Mononuclear cell (primary cell): ENCODE data around the gene LYZL6. TPM values are rescaled to one million over a fixed set of nuclear protein-coding genes. Genes with fewer than 3 reads are reported as not detected.

Experiments used
- H3K27me3 ChIP-seq: 2 replicates; pipeline ENCODE4 v1.6.0; 2011; ENCODE audit warnings: low read length, control low read depth; ENCODE audit not compliant: insufficient read depth
- H3K4me1 ChIP-seq: 2 replicates; pipeline ENCODE4 v1.5.1; 2011; ENCODE audit warnings: mild to moderate bottlenecking, low read length, control low read depth; ENCODE audit not compliant: insufficient read depth
- H3K4me3 ChIP-seq: 2 replicates; pipeline ENCODE4 v1.5.1; 2011; ENCODE audit warnings: mild to moderate bottlenecking, low read length, moderate library complexity
- H3K9me3 ChIP-seq: 2 replicates; pipeline ENCODE4 v1.5.1; 2011; ENCODE audit warnings: low read depth, mild to moderate bottlenecking, control low read depth, low read length
- total RNA-seq: library from RNA; depleted of rRNA; stranded (reverse); fragments of >200 nt; gene quantifications from one replicate; pipeline ENCODE4 v1.2.3, GENCODE V29; 2012

Gene LYZL6
- total RNA-seq, 1 donor: not detected

DNA sequence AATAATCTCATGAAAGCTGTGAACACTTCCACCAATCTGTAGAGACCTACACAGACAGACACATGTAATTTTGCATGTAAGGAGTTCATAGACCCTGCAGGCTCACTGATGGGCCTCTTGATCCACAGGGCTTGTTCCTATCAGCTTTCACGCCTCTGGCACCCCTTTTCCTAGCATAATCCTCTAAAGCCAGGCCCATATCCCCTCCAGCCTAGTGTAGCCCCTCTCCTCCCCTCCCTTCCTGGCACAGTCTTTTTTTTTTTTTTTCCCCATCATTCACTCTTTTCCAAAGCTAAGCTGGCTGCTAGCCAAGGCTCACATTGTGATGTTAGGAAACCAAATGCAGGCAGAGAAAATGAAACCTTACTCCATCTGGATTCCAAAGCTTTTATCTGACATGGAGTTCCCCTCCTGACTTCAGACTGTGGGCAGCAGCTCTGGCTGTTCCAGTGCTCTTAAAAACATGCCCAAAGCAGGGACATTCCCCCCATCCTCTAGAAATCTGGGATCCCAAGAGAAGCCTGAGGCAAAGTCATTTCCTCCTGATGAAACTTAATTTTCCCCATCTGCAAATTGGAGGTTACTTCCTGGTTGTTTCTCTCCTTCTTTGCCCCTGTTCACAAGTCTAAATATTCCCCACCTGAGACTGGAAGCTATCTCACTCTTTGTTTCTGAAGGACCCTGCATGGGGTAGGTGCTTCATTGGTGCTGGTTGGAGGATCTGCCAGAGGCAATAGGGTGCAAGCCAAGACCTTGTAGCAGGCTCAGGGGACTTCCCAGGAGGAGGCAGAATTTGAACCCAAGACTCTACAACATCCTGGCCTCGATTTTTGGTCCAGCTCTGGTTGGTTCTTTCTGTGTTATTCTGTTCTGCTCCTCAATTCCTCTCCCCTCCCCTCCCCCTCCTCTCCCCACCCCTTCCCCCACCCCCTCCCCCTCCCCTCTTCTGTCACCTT lies 53.4 kb downstream of the LYZL6 start:
- H3K9me3 ChIP-seq: no peaks in the 10 kb centered on the region
- no peaks in the 10 kb centered on the region for H3K27me3 ChIP-seq
- H3K4me1 ChIP-seq: peaks cover 43% of the 10 kb centered on the region
- no peak overlapping the region for H3K4me3 ChIP-seq

DNA sequence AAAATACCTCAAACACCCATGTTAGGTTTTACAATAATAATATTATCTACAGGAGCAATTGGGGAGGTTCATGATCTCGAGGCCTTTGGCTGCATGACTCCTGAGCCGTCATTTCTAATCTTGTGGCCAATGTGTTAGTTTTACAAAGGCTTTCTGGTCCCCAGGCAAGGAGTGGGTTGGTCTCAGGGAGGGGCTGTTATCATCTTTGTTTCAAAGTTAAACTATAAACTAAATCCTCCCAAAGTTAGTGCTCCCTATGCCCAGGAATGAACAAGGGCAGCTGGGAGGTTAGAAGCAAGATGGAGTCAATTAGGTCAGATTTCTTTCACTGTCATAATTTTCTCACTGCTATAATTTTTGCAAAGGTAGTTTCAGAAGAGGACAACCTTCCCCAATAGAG lies 54.3 kb downstream of the LYZL6 start:
- no peak overlapping the region for H3K4me3 ChIP-seq
- no peaks in the 10 kb centered on the region for H3K9me3 ChIP-seq
- H3K4me1 ChIP-seq: peaks cover 41% of the 10 kb centered on the region
- H3K27me3 ChIP-seq: no peaks in the 10 kb centered on the region

Other genes with a start within 250 kb of the LYZL6 start
- gene RASL10B, start 212.1 kb downstream of the LYZL6 start, total RNA-seq: 0.10 TPM
- gene GAS2L2, start 190.5 kb downstream of the LYZL6 start, total RNA-seq: under 0.01 TPM
- not detected for gene C17orf50, start 182.8 kb downstream of the LYZL6 start, total RNA-seq
- 8.1 TPM for gene MMP28, start 148.1 kb downstream of the LYZL6 start, total RNA-seq
- gene TAF15, start 134.2 kb downstream of the LYZL6 start, total RNA-seq: 72.4 TPM
- gene HEATR9, start 74.8 kb downstream of the LYZL6 start, total RNA-seq: 0.63 TPM
- 139 TPM for gene CCL5, start 63.4 kb downstream of the LYZL6 start, total RNA-seq
- not detected for gene RDM1, start 12.9 kb downstream of the LYZL6 start, total RNA-seq
- gene CCL16, start 37.8 kb upstream of the LYZL6 start, total RNA-seq: not detected
- gene CCL14, start 43.0 kb upstream of the LYZL6 start, total RNA-seq: not detected
- gene CCL15, start 57.8 kb upstream of the LYZL6 start, total RNA-seq: not detected
- gene CCL23, start 74.3 kb upstream of the LYZL6 start, total RNA-seq: not detected
- gene CCL18, start 120.6 kb upstream of the LYZL6 start, total RNA-seq: 0.31 TPM
- 1,287 TPM for gene CCL3, start 146.4 kb upstream of the LYZL6 start, total RNA-seq
- 482 TPM for gene CCL4, start 160.1 kb upstream of the LYZL6 start, total RNA-seq
- gene TBC1D3B, start 232.9 kb upstream of the LYZL6 start, total RNA-seq: not detected